HG03571 (cell line): ENCODE results near the gene DYNLT3.

ENCODE experiments used
- ATAC-seq: cut with Tn5 transposase; IDR thresholded peaks from one replicate; pipeline ENCODE4 v1.9.1; 2021; ENCODE audit not compliant: unreplicated experiment

DYNLT3 gene

GRCh38 chrX:37846141-37846540 is 1.2 kb downstream of the DYNLT3 start:
- ATAC-seq: no peak

DNA sequence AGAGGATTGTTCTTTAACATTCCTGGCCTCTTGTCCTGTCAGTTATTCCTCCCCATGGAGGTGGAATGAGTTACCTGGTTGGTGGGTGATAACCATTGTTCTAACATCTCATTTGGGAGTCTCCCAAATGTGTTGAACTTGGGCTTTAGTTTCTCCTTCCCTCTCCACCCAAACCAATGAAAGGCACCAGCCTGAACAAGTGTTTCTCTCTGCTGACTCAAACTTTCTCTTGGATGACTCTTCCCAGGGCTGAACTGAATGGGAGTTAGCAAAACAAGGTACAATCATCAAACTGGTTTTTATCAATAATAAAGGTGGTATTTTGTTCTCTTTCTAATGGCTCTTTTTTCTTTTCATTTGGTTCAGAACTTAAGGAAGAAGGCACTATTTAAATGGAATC is 2.7 kb downstream of the DYNLT3 start:
- ATAC-seq: no peak

- ATAC-seq: no peak
Observed at GRCh38 chrX:37840931-37841330, 6.4 kb downstream of the DYNLT3 start.

- ATAC-seq: no peak
Observed at GRCh38 chrX:37834937-37835336, 12.4 kb downstream of the DYNLT3 start.

DNA sequence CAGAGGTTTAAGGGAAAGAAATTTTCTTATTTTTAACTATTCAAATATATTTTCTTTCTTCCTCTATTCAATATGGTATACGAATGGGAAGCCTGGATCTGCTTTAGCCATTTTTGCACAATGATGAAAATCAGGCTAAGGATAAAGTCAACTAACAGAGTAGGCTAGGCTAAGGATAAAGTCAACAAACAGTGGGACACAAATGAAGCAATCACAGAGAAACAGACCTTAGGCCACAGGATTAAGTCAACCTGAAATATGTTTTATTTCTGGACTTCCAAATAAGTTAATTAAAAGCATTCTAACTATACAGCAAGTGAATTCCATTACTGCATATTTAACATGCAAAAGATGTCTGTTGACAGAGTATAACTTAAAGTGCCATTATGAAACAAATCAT is 17.0 kb downstream of the DYNLT3 start:
- no peak for ATAC-seq

DNA sequence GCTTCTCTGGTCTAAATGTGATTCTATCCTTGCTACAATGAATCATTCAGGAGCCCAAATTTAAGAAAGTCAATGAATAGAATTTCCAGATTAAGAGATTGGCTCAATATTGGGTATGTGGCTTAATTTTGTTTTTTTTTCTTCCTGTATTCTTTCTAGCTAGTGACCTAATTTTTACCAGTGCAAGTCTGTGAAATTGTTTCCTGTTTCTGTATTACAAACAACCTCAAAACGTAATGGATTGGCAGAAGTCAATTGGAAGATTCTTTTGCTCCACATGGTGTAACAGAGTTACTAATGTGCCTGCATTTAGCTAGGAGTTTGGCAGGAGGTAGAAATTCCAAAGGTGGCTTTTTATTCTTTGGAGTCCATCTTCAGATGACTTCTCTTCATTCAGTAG is 17.6 kb downstream of the DYNLT3 start:
- no peak for ATAC-seq

DNA sequence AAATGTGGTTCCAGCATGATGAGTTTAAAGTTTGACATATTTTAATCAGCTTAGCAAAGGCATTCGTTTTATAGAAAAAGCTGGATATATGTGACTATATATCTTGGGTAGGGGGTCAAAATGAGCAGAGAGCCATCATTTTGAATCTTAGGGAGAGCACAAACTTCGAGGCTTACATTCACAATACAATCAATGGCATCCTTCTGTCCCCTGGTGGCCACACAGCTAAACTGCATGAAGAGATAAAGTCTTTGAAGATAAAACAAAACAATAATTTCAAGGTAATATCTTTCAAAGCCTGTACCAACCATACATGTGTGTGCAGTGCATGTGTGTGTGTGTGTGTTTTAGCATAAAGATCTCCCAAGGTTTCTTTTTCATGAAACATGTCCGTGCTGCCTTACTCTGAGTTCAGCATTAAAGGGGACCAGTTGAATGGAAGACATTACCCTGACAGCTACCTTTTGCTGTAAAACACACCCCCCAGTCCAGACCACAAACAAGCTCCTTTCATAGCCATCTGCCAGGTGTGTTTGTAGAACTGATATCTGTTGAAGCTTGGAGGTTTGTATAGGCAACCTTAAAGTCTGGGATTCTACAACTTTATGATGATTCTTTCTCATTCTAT is 22.0 kb downstream of the DYNLT3 start:
- no peak for ATAC-seq

GRCh38 chrX:37824491-37825214 is 22.7 kb downstream of the DYNLT3 start:
- ATAC-seq: no peak

GRCh38 chrX:37820646-37821045 is 26.7 kb downstream of the DYNLT3 start:
- ATAC-seq: no peak

- peak; percentile 54 for ATAC-seq
Observed at GRCh38 chrX:37818031-37818430, 29.3 kb downstream of the DYNLT3 start.

- ATAC-seq: peak; percentile 48
Observed at GRCh38 chrX:37817579-37817978, 29.8 kb downstream of the DYNLT3 start.

GRCh38 chrX:37817176-37817575 is 30.2 kb downstream of the DYNLT3 start:
- ATAC-seq: no peak

- ATAC-seq: no peak
Observed at GRCh38 chrX:37816766-37817165, 30.6 kb downstream of the DYNLT3 start.

DNA sequence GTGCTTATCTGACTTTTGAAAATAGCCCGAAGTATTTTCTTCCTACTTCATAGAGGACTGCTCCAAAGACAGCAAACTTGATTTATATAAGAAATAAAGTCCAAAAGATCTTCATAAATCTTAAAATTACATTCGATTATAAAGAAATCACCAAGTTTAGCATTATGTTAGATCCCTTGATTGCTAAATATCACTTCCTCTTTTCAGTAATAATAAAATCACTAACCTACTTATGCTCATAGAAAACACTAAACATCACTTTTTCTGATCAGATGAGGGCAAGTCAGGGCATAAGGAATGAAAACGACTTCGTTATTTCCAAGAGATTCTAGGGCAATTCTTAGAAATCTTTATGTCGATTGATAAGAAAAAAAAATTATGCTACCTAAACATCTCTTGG is 32.0 kb downstream of the DYNLT3 start:
- ATAC-seq: no peak

DNA sequence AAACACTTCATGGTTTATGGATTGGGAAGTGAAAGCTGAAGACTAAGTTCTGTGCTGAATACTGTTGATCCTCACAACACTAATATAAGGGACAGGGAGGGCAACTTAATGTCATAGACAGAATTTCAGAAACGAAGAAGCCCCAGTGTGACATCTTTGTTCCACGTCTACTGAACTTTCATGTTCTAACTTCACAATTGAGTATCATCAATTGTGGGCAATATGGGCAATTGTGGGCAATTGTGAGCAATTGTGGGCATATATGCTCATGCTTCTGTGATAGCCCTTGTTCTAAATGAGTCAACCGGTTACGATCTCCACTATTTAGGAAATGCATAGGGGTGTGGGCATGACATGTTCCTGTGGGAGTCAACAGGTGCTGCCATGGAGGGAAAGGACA is 33.8 kb downstream of the DYNLT3 start:
- ATAC-seq: no peak

DNA sequence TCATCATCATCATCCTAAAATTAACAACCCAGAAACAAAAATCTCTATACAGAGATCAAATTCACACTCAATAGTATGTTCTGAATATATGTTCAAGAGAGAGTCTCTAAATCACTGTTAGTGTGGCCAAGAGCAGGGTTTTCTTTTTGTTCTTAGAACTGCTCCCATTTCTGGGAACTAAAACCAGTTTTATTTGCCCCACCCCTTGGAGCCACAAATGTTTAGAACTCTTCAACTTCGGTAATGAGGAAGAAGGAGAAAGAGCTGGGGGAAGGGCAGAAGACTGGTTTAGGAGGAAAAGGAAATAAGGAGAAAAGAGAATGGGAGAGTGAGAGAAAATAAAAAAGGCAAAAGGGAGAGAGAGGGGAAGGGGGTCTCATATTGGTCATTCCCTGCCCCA is 35.3 kb downstream of the DYNLT3 start:
- no peak for ATAC-seq

DNA sequence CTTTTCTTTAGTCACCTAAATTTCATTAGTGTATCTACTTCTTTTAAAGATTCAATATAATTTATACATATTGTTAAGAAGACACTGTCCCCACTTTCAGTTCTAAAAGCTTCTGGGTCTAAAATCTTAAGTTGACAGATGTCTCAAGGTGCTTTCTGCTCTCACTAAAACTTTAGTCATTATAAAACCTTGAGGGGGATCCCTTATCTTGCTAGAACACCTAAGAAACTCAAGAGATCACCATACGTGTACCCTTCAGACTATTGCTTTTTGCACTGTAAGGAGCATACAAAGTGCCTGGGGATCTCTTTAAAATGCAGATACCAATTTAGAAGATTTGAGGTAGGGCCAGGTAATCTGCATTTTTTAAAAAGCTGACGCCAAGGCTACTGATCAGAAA is 37.4 kb downstream of the DYNLT3 start:
- ATAC-seq: no peak

DNA sequence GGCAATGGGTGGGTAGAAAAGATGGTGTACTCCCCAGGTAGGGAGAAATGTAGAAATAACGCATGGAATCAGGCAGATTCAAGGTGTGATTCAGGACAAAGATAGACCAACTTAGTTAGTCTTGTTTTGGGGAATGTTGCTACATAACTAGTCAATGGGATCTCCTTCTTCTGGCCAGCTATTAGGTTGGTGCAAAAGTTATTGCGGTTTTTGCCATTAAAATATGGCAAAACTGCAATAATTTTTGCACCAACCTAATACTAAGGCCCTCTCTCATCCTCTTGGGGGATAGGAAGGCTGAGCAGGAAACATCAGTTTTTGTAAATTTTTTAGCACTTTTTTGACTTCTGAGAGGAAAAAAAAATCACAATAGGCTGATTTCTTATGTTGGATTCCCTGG is 44.3 kb downstream of the DYNLT3 start:
- no peak for ATAC-seq

- no peak for ATAC-seq
Observed at GRCh38 chrX:37802028-37802427, 45.3 kb downstream of the DYNLT3 start.

GRCh38 chrX:37800717-37801116 is 46.7 kb downstream of the DYNLT3 start:
- ATAC-seq: no peak

DNA sequence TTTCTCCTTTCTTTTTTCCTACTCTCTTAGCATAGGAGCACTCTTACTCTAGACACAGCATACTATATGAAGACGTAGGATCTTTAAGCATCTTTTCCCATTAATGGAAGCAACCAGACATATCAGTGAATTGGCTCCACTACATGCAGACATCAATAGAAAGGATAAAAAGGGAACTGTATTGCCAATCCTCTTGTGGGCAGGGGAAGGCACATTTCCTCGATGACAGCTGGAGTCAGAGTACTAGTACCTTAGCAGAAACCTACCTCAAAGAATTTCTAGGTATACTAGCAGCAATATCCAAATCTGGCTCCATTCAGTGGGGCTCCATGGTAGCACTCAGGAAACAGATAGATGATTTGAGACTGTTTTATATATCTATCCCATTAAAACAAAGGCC is 47.4 kb downstream of the DYNLT3 start:
- ATAC-seq: no peak

GRCh38 chrX:37796805-37797204 is 50.6 kb downstream of the DYNLT3 start:
- ATAC-seq: peak; percentile 84

GRCh38 chrX:37796310-37796709 is 51.1 kb downstream of the DYNLT3 start:
- ATAC-seq: peak; percentile 4
